ENCODE measurements around the gene RABGAP1L. TPM values are rescaled to one million over a fixed set of nuclear protein-coding genes. Genes with fewer than 3 reads are reported as not detected.

RABGAP1L gene
- total RNA-seq, 1 experiment from 2014 or later, result 29.3 TPM

DNA sequence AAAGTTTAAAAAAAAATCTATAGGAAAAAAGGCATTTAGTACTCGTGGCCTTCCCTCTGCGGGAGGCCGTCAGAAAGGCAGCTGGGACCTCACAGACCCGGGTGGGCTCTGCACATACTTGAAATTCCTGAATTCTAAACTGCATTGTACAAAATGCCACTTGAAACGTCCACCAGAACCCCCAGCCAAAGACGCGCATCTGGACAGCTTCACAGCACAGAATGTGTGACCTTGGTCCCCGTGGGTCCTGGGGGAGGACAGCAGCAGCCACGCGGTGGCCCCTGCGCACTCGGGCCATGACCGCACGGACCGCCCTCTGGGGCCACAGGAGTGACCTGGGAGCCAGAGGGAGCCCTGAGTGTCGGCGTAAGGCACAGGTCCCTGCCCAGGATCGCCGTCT lies 884.5 kb downstream of the RABGAP1L start:
- no peaks in the 10 kb centered on the region for H4K20me1 ChIP-seq (ENCODE audit: insufficient read depth)
- no peak overlapping the region for H3K27ac ChIP-seq (ENCODE audit: low read depth, low read length)
- no TSS peak for BruUV-seq (replicated peaks)
- peaks cover 2% of the 10 kb centered on the region; the same call in 1 of the 2 replicates for H3K27me3 ChIP-seq (ENCODE audit: insufficient read depth, low read length)
- H3K36me3 ChIP-seq (ENCODE audit: control insufficient read depth in 1 of 2, insufficient read depth in 2 of 2, low read length in 2 of 2), result no peaks in the 10 kb centered on the region
- H3K9ac ChIP-seq (ENCODE audit: low read length), result no peak overlapping the region
- H3K4me2 ChIP-seq (ENCODE audit: low read length), result no peak overlapping the region
- intact Hi-C loops (cut with micrococcal nuclease), result no loop called here
- H3K9me3 ChIP-seq (ENCODE audit: control insufficient read depth in 1 of 2, insufficient read depth in 1 of 2, low read depth in 1 of 2, low read length in 2 of 2), result no peaks in the 10 kb centered on the region
- no peak for DNase-seq (ENCODE audit: low read depth, low spot score)
- no peak for ATAC-seq
- POLR2A ChIA-PET, result no interaction called here
- no peaks in the 10 kb centered on the region for H3K4me1 ChIP-seq (ENCODE audit: control insufficient read depth in 1 of 2, insufficient read depth in 2 of 2, low read length in 2 of 2)
- no peaks in the 10 kb centered on the region for H3K9me2 ChIP-seq (ENCODE audit: insufficient read depth)
- CTCF ChIA-PET, result no interaction called here
- no peaks in the 10 kb centered on the region for H3K79me2 ChIP-seq (ENCODE audit: insufficient read depth, low read length)
- H3K4me3 ChIP-seq (replicated peaks in 1 of 2; ENCODE audit: low read depth in 1 of 2, low read length in 2 of 2), result no peak overlapping the region
- no peak overlapping the region for H2AFZ ChIP-seq (ENCODE audit: low read depth, low read length, poor library complexity, severe bottlenecking)
- RAD21 ChIA-PET (ENCODE audit: low non-redundant PET in 1 of 2, low total read pairs in 2 of 2, uncharacterized antibody in 2 of 2, unreplicated experiment in 2 of 2), result no interaction called here
- TF ChIP-seq, protein P1, sequence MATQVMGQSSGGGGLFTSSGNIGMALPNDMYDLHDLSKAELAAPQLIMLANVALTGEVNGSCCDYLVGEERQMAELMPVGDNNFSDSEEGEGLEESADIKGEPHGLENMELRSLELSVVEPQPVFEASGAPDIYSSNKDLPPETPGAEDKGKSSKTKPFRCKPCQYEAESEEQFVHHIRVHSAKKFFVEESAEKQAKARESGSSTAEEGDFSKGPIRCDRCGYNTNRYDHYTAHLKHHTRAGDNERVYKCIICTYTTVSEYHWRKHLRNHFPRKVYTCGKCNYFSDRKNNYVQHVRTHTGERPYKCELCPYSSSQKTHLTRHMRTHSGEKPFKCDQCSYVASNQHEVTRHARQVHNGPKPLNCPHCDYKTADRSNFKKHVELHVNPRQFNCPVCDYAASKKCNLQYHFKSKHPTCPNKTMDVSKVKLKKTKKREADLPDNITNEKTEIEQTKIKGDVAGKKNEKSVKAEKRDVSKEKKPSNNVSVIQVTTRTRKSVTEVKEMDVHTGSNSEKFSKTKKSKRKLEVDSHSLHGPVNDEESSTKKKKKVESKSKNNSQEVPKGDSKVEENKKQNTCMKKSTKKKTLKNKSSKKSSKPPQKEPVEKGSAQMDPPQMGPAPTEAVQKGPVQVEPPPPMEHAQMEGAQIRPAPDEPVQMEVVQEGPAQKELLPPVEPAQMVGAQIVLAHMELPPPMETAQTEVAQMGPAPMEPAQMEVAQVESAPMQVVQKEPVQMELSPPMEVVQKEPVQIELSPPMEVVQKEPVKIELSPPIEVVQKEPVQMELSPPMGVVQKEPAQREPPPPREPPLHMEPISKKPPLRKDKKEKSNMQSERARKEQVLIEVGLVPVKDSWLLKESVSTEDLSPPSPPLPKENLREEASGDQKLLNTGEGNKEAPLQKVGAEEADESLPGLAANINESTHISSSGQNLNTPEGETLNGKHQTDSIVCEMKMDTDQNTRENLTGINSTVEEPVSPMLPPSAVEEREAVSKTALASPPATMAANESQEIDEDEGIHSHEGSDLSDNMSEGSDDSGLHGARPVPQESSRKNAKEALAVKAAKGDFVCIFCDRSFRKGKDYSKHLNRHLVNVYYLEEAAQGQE (IDR thresholded peaks at IDR 0.05; ENCODE audit: low read depth), result no peak
- TF ChIP-seq POLR2A (IDR thresholded peaks at IDR 0.05; ENCODE audit: borderline replicate concordance, extremely low read depth, insufficient read depth, insufficient read length) (no peak), ZFX (IDR thresholded peaks at IDR 0.05) (no peak), SP1 (IDR thresholded peaks at IDR 0.05; ENCODE audit: low read depth) (no peak), CEBPB (IDR thresholded peaks at IDR 0.05; ENCODE audit: low read depth) (no peak), ELF1 (IDR thresholded peaks at IDR 0.05; ENCODE audit: borderline replicate concordance, low read depth) (no peak), JUND (IDR thresholded peaks at IDR 0.05) (no peak), YY1 (IDR thresholded peaks at IDR 0.05; ENCODE audit: extremely low read depth, insufficient replicate concordance, low read depth, low read length) (no peak), SIN3A (IDR thresholded peaks at IDR 0.05; ENCODE audit: low read depth) (no peak), EZH2phosphoT487 (IDR thresholded peaks at IDR 0.05; ENCODE audit: borderline replicate concordance) (no peak), EZH2 (IDR thresholded peaks at IDR 0.05) (no peak), FOSL1 (IDR thresholded peaks at IDR 0.05; ENCODE audit: low read depth) (no peak), EGR1 (IDR thresholded peaks at IDR 0.05; ENCODE audit: low read depth) (no peak), RAD21 (IDR thresholded peaks at IDR 0.05; ENCODE audit: low read depth) (no peak), SRF (IDR thresholded peaks at IDR 0.05; ENCODE audit: low read depth) (no peak)
- TF ChIP-seq, protein P2, sequence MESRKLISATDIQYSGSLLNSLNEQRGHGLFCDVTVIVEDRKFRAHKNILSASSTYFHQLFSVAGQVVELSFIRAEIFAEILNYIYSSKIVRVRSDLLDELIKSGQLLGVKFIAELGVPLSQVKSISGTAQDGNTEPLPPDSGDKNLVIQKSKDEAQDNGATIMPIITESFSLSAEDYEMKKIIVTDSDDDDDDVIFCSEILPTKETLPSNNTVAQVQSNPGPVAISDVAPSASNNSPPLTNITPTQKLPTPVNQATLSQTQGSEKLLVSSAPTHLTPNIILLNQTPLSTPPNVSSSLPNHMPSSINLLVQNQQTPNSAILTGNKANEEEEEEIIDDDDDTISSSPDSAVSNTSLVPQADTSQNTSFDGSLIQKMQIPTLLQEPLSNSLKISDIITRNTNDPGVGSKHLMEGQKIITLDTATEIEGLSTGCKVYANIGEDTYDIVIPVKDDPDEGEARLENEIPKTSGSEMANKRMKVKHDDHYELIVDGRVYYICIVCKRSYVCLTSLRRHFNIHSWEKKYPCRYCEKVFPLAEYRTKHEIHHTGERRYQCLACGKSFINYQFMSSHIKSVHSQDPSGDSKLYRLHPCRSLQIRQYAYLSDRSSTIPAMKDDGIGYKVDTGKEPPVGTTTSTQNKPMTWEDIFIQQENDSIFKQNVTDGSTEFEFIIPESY (IDR thresholded peaks at IDR 0.05; ENCODE audit: extremely low read depth, insufficient replicate concordance, low read length), result no peak
- TF ChIP-seq, protein P3, sequence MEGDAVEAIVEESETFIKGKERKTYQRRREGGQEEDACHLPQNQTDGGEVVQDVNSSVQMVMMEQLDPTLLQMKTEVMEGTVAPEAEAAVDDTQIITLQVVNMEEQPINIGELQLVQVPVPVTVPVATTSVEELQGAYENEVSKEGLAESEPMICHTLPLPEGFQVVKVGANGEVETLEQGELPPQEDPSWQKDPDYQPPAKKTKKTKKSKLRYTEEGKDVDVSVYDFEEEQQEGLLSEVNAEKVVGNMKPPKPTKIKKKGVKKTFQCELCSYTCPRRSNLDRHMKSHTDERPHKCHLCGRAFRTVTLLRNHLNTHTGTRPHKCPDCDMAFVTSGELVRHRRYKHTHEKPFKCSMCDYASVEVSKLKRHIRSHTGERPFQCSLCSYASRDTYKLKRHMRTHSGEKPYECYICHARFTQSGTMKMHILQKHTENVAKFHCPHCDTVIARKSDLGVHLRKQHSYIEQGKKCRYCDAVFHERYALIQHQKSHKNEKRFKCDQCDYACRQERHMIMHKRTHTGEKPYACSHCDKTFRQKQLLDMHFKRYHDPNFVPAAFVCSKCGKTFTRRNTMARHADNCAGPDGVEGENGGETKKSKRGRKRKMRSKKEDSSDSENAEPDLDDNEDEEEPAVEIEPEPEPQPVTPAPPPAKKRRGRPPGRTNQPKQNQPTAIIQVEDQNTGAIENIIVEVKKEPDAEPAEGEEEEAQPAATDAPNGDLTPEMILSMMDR (IDR thresholded peaks at IDR 0.05 in 2 of 3, conservative IDR thresholded peaks at IDR 0.05 in 1 of 3; ENCODE audit: borderline replicate concordance in 1 of 3, insufficient read depth in 1 of 3, low read depth in 2 of 3, low read length in 2 of 3), result no peak
- TF ChIP-seq, protein P4, sequence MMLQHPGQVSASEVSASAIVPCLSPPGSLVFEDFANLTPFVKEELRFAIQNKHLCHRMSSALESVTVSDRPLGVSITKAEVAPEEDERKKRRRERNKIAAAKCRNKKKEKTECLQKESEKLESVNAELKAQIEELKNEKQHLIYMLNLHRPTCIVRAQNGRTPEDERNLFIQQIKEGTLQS (IDR thresholded peaks at IDR 0.05), result no peak

All from HCT116 (cell line).